Endothelial cell of umbilical vein (primary cell): Measurements from ENCODE around the gene CNTRL. TPM values are rescaled to one million over a fixed set of nuclear protein-coding genes. Genes with fewer than 3 reads are reported as not detected.

Source experiments
- BruUV-seq: library from RNA; stranded (reverse); fragments of 400-500 nt; replicated peaks from 2 replicates; lab custom pipeline; 2021; lab: Mats Ljungman, UMichigan
- CTCF ChIA-PET: fragments of 300-600, 350-600 bp; sonication (Branson Sonifier 250); formaldehyde crosslinking; loops from one replicate; lab custom pipeline; 2021; ENCODE audit warnings: antibody characterized with exemption, inconsistent platforms; lab: Charles Lee
- POLR2A ChIA-PET: fragments of 300-600, 350-600 bp; sonication (Branson Sonifier 250); formaldehyde crosslinking; loops from one replicate; lab custom pipeline; 2021; ENCODE audit warnings: antibody characterized with exemption, inconsistent platforms; lab: Charles Lee
- DNase-seq: peaks from one replicate; pipeline ENCODE4 v3.0.0-alpha.2; 2011; ENCODE audit warnings: low read depth, low spot score
- FAIRE-seq: peaks from 2 replicates; lab custom pipeline; 2011; peaks lifted over from hg19 to GRCh38; lab: Jason Lieb, UNC
- H2AFZ ChIP-seq: 2 replicates; pipeline ENCODE4 v1.6.0; 2012; ENCODE audit warnings: low read depth, low read length, control low read depth, inconsistent platforms
- H3K27ac ChIP-seq: 2 replicates; pipeline ENCODE4 v1.5.1; 2011; ENCODE audit warnings: low read depth, mild to moderate bottlenecking, control low read depth, low read length, moderate library complexity; ENCODE audit not compliant: insufficient read depth
- H3K27me3 ChIP-seq, 2 experiments: 2 replicates each; pipeline versions ENCODE4 v1.6.0 to v1.6.1; 2011; ENCODE audit warnings: low read length in 2 of 2, mixed read lengths in 1 of 2; ENCODE audit not compliant: control insufficient read depth in 2 of 2, insufficient read depth in 2 of 2
- H3K36me3 ChIP-seq, 2 experiments: 2 replicates in 1 of 2; 3 replicates in 1 of 2; pipeline ENCODE4 v1.5.1; 2011; ENCODE audit warnings: low read length in 2 of 2, mild to moderate bottlenecking in 1 of 2, moderate library complexity in 1 of 2; ENCODE audit not compliant: control insufficient read depth in 2 of 2, insufficient read depth in 2 of 2; ENCODE audit errors: extremely low read depth in 1 of 2
- H3K4me1 ChIP-seq: 3 replicates; pipeline ENCODE4 v1.5.1; 2011; ENCODE audit warnings: mild to moderate bottlenecking, low read length; ENCODE audit not compliant: control insufficient read depth, insufficient read depth; ENCODE audit errors: extremely low read depth
- H3K4me2 ChIP-seq: 2 replicates; pipeline ENCODE4 v1.6.1; 2011; ENCODE audit warnings: low read length, control low read depth, mixed read lengths; ENCODE audit not compliant: insufficient read depth
- H3K4me3 ChIP-seq, 3 experiments: fragments of 200-600 bp in 1 of 3; sonication (generic), shearing (Covaris generic) in 1 of 3; replicated peaks in 1 of 3; 2 replicates each; pipeline ENCODE4 v1.5.1; 2011 to 2016; ENCODE audit warnings: control low read depth in 3 of 3, low read length in 3 of 3, mild to moderate bottlenecking in 2 of 3, inconsistent platforms in 1 of 3, low read depth in 1 of 3, moderate library complexity in 1 of 3; ENCODE audit not compliant: insufficient read depth in 1 of 3
- H3K79me2 ChIP-seq: 2 replicates; pipeline ENCODE4 v1.6.0; 2012; ENCODE audit warnings: low read length, inconsistent platforms; ENCODE audit not compliant: control insufficient read depth, insufficient read depth
- H3K9ac ChIP-seq: replicated peaks from 2 replicates; pipeline ENCODE3; 2011; ENCODE audit warnings: low read length, control low read depth; ENCODE audit not compliant: insufficient read depth; ENCODE audit errors: extremely low read depth
- H3K9me1 ChIP-seq: replicated peaks from 3 replicates; pipeline ENCODE4 v1.6.0; 2011; ENCODE audit warnings: mild to moderate bottlenecking, low read length; ENCODE audit not compliant: control insufficient read depth, insufficient read depth; ENCODE audit errors: extremely low read depth
- H3K9me3 ChIP-seq: replicated peaks from 2 replicates; pipeline ENCODE4 v1.5.1; 2012; ENCODE audit warnings: low read length, inconsistent platforms; ENCODE audit not compliant: control insufficient read depth, insufficient read depth
- H4K20me1 ChIP-seq: replicated peaks from 2 replicates; pipeline ENCODE3; 2011; ENCODE audit warnings: mild to moderate bottlenecking, low read length; ENCODE audit not compliant: control insufficient read depth, insufficient read depth; ENCODE audit errors: extremely low read depth
- CTCF ChIP-seq, 2 donors: IDR thresholded peaks; 1 replicate in 1 of 2; 2 replicates in 1 of 2; pipeline ENCODE4 v1.5.1; 2011; ENCODE audit warnings: low read length in 2 of 2, mild to moderate bottlenecking in 2 of 2, moderate library complexity in 2 of 2, control low read depth in 1 of 2, inconsistent platforms in 1 of 2, low read depth in 1 of 2; ENCODE audit not compliant: insufficient read depth in 1 of 2; ENCODE audit errors: extremely low read depth in 1 of 2
- EZH2 ChIP-seq: IDR thresholded peaks from 2 replicates; pipeline ENCODE4 v1.6.1; 2012; ENCODE audit warnings: borderline replicate concordance, low read depth, mild to moderate bottlenecking, moderate library complexity, low read length, inconsistent platforms; ENCODE audit not compliant: severe bottlenecking
- FOS ChIP-seq: IDR thresholded peaks from 2 replicates; pipeline ENCODE4 v1.6.1; 2011; ENCODE audit warnings: mild to moderate bottlenecking, low read length, moderate library complexity, borderline replicate concordance; ENCODE audit not compliant: insufficient read depth
- GATA2 ChIP-seq: IDR thresholded peaks from 2 replicates; pipeline ENCODE4 v1.7.0; 2011; ENCODE audit warnings: low read depth, mild to moderate bottlenecking, moderate library complexity, mixed read lengths, low read length; ENCODE audit not compliant: insufficient read length, insufficient read depth
- JUN ChIP-seq: IDR thresholded peaks from 2 replicates; pipeline ENCODE4 v1.6.1; 2011; ENCODE audit warnings: borderline replicate concordance, low read depth; ENCODE audit not compliant: insufficient read length, insufficient read depth
- MAX ChIP-seq: IDR thresholded peaks from 2 replicates; pipeline ENCODE4 v1.6.1; 2011; ENCODE audit not compliant: insufficient read depth, insufficient read length
- MYC ChIP-seq: IDR thresholded peaks from one replicate; pipeline ENCODE4 v1.6.1; 2011; ENCODE audit warnings: mild to moderate bottlenecking, low read depth, low read length
- POLR2A ChIP-seq: IDR thresholded peaks from 2 replicates; pipeline ENCODE4 v1.6.1; 2012; ENCODE audit warnings: low read depth, mild to moderate bottlenecking, control low read depth, low read length
- POLR2AphosphoS5 ChIP-seq: IDR thresholded peaks from 2 replicates; pipeline ENCODE4 v1.6.1; 2012; ENCODE audit warnings: low read depth, mild to moderate bottlenecking, control low read depth, low read length, moderate library complexity; ENCODE audit not compliant: insufficient read depth
- dilution Hi-C: fragments of 300-500 bp; cut with MboI; formaldehyde crosslinking; loops from one replicate; pipeline ENCODE4 v1.15.0; 2019; ENCODE audit warnings: low sequenced_read_pairs; ENCODE audit not compliant: extremely low pct_ligation_motif_present
- intact Hi-C: fragments of 100-400 bp; cut with micrococcal nuclease; formaldehyde crosslinking; loops from one replicate; pipeline ENCODE4 v1.10.0; 2022
- polyA plus RNA-seq, 4 experiments: library from polyadenylated mRNA; depleted of rRNA in 3 of 4; stranded (reverse) in 3 of 4; unstranded in 1 of 4; fragments of >200 nt; gene quantifications; 2 replicates each; pipeline versions ENCODE4 v1.2.1 to v1.2.3, GENCODE V29; 2011 to 2012; ENCODE audit warnings: missing spikeins in 1 of 4
- total RNA-seq: library from RNA; stranded (reverse); gene quantifications from 2 replicates; pipeline ENCODE4 v1.2.3, GENCODE V29; 2021

The CNTRL gene
- total and polyA plus RNA-seq, 2 donors (not counting 3 experiments of a cell fraction or from before 2014, with no cell fraction given): 6.1 to 21.8 TPM

- FAIRE-seq (no peak), DNase-seq (no peak)
- POLR2A ChIA-PET: no interaction called here
- Histone ChIP-seq H3K27me3 (no peaks in the 10 kb centered on the region), H3K36me3 (peaks cover 15 to 16% of the 10 kb centered on the region in 2 experiments), H3K4me2 (no peak overlapping the region), H3K4me1 (no peaks in the 10 kb centered on the region), H3K79me2 (no peaks in the 10 kb centered on the region), H4K20me1 (no peaks in the 10 kb centered on the region), H3K27ac (no peak overlapping the region), H3K9me3 (no peaks in the 10 kb centered on the region), H3K4me3 (no peak overlapping the region), H2AFZ (no peak overlapping the region), H3K9ac (no peak overlapping the region), H3K9me1 (no peaks in the 10 kb centered on the region)
- CTCF ChIA-PET: interaction anchor here (1.2 kb wide), 1 partner anchor 17 kb away, joined by 4 read pairs; no protein-coding TSS in a partner anchor
- dilution Hi-C loops (no loop called here), intact Hi-C loops (no loop called here)
- BruUV-seq: no TSS peak
- no peak for TF ChIP-seq EZH2
- no peak for TF ChIP-seq CTCF (IDR thresholded peaks at IDR 0.05; ENCODE audit: extremely low read depth in 1 of 2, insufficient read depth in 1 of 2, low read depth in 1 of 2, low read length in 2 of 2)
- no peak for TF ChIP-seq MAX
- no peak for TF ChIP-seq FOS
- TF ChIP-seq GATA2: no peak
- TF ChIP-seq POLR2AphosphoS5: no peak
- no peak for TF ChIP-seq JUN
- no peak for TF ChIP-seq MYC
- TF ChIP-seq POLR2A: no peak
These were observed 63.8 kb downstream of the CNTRL start for GRCh38 chr9:121138561-121138960.
